HepG2 (cell line): ENCODE results near the gene EPHX1. TPM values are rescaled to one million over a fixed set of nuclear protein-coding genes. Genes with fewer than 3 reads are reported as not detected.

Experiments used
- ATAC-seq: fragments of 200-7000 bp; cut with Tn5 transposase; 3 replicates; pipeline ENCODE4 v1.9.1; 2020; ENCODE audit warnings: mild to moderate bottlenecking, moderate library complexity
- BruUV-seq: library from RNA; stranded (reverse); fragments of 400-500 nt; replicated peaks from 2 replicates; lab custom pipeline; 2021; lab: Mats Ljungman, UMichigan
- CTCF ChIA-PET: fragments of 300-600 bp; formaldehyde crosslinking; extraction: SDS; loops from one replicate; lab custom pipeline; 2021; ENCODE audit warnings: low total read pairs, inconsistent platforms, low intra/inter-chr PET ratio; lab: Yijun Ruan, JAX
- POLR2A ChIA-PET: fragments of 350-600 bp; sonication (Branson Sonifier 250); formaldehyde crosslinking; loops from one replicate; lab custom pipeline; 2020; ENCODE audit warnings: antibody characterized with exemption, inconsistent platforms; lab: Yijun Ruan, JAX
- DNase-seq: peaks from one replicate; pipeline ENCODE4 v3.0.0-alpha.2; 2015; ENCODE audit warnings: low spot score
- FAIRE-seq: peaks from 3 replicates; lab custom pipeline; 2011; peaks lifted over from hg19 to GRCh38; lab: Jason Lieb, UNC
- H2AFZ ChIP-seq: one replicate; pipeline ENCODE4 v1.6.1; 2011; ENCODE audit warnings: low read length, inconsistent platforms
- H3K27ac ChIP-seq: fragments of 300-600 bp; 3 replicates; pipeline ENCODE4 v1.8.0; 2011; ENCODE audit warnings: mixed run types, mild to moderate bottlenecking, mixed read lengths, low read length, inconsistent platforms; ENCODE audit not compliant: insufficient read depth; ENCODE audit errors: extremely low read length
- H3K27me3 ChIP-seq, 2 experiments: fragments of 200-600 bp in 1 of 2; 2 replicates in 1 of 2; 3 replicates in 1 of 2; pipeline versions ENCODE4 v1.6.0 to v1.8.0; 2011; ENCODE audit warnings: low read length in 2 of 2, mild to moderate bottlenecking in 2 of 2, moderate library complexity in 2 of 2, inconsistent platforms in 1 of 2; ENCODE audit not compliant: insufficient read depth in 2 of 2, control insufficient read depth in 1 of 2
- H3K36me3 ChIP-seq, 2 experiments: fragments of 200-600 bp in 1 of 2; replicated peaks in 1 of 2; 2 replicates in 1 of 2; 3 replicates in 1 of 2; pipeline versions ENCODE4 v1.5.1 to v1.8.0; 2011; ENCODE audit warnings: low read length in 2 of 2, inconsistent platforms in 1 of 2; ENCODE audit not compliant: insufficient read depth in 2 of 2, control insufficient read depth in 1 of 2
- H3K4me1 ChIP-seq: 2 replicates; pipeline ENCODE4 v1.5.1; 2012; ENCODE audit warnings: low read length, inconsistent platforms; ENCODE audit not compliant: insufficient read depth
- H3K4me2 ChIP-seq: 2 replicates; pipeline ENCODE4 v1.6.0; 2011; ENCODE audit warnings: low read depth, low read length, inconsistent platforms
- H3K4me3 ChIP-seq, 3 experiments: fragments of 200-600 bp in 1 of 3; sonication (generic), shearing (Covaris generic) in 1 of 3; replicated peaks in 1 of 3; 2 replicates each; pipeline ENCODE4 v1.5.1; 2011 to 2016; ENCODE audit warnings: low read length in 3 of 3, inconsistent platforms in 2 of 3, low read depth in 2 of 3, mild to moderate bottlenecking in 2 of 3, control low read depth in 1 of 3, mixed read lengths in 1 of 3; ENCODE audit not compliant: insufficient read depth in 1 of 3
- H3K79me2 ChIP-seq: one replicate; pipeline ENCODE4 v1.6.1; 2011; ENCODE audit warnings: low read length, inconsistent platforms; ENCODE audit not compliant: insufficient read depth
- H3K9ac ChIP-seq: 2 replicates; pipeline ENCODE4 v1.6.0; 2011; ENCODE audit warnings: mild to moderate bottlenecking, low read depth, low read length, inconsistent platforms; ENCODE audit not compliant: insufficient read depth
- H3K9me3 ChIP-seq: 2 replicates; pipeline ENCODE4 v1.5.1; 2012; ENCODE audit warnings: mild to moderate bottlenecking, low read length
- H4K20me1 ChIP-seq: 2 replicates; pipeline ENCODE4 v1.6.0; 2011; ENCODE audit warnings: inconsistent platforms, mild to moderate bottlenecking, low read length, moderate library complexity; ENCODE audit not compliant: insufficient read depth
- ASH2L ChIP-seq: fragments of 300-600, 200-600 bp; sonication (generic); IDR thresholded peaks from 2 replicates; pipeline ENCODE4 v1.7.0; 2017; ENCODE audit warnings: low read depth, mild to moderate bottlenecking, moderate library complexity, mixed read lengths, low read length; ENCODE audit not compliant: insufficient read length
- BRD4 ChIP-seq: sonication (generic); formaldehyde crosslinking; IDR thresholded peaks from 2 replicates; pipeline ENCODE4 v1.4.0; 2020; ENCODE audit warnings: missing genetic modification reagents
- ERF ChIP-seq: IDR thresholded peaks from 2 replicates; pipeline ENCODE4 v1.6.1; 2018; ENCODE audit warnings: missing biosample characterization, missing genetic modification reagents
- FOXA1 ChIP-seq, 2 experiments: fragments of 450-650 bp in 1 of 2; sonication (generic) in 1 of 2; formaldehyde crosslinking in 1 of 2; IDR thresholded peaks; 2 replicates each; pipeline versions ENCODE4 v1.4.0 to v1.6.1; 2016 to 2020; ENCODE audit warnings: missing genetic modification reagents in 1 of 2
- FOXO1 ChIP-seq: sonication (generic); formaldehyde crosslinking; IDR thresholded peaks from 2 replicates; pipeline ENCODE4 v1.4.0; 2020; ENCODE audit warnings: missing genetic modification reagents
- HNRNPL ChIP-seq: fragments of 200-400 bp; formaldehyde crosslinking; IDR thresholded peaks from 2 replicates; pipeline ENCODE4 v1.6.1; 2017; ENCODE audit warnings: mild to moderate bottlenecking, low read depth, low read length
- HNRNPLL ChIP-seq: fragments of 200-400 bp; formaldehyde crosslinking; IDR thresholded peaks from 2 replicates; pipeline ENCODE4 v1.6.1; 2017; ENCODE audit warnings: mild to moderate bottlenecking, low read depth, low read length; ENCODE audit not compliant: poor library complexity, severe bottlenecking
- MTA3 ChIP-seq: sonication (generic); formaldehyde crosslinking; IDR thresholded peaks from 2 replicates; pipeline ENCODE4 v1.4.0; 2020; ENCODE audit warnings: missing genetic modification reagents
- NCOR1 ChIP-seq: fragments of 200-600 bp; sonication (generic); IDR thresholded peaks from 2 replicates; pipeline ENCODE4 v1.7.0; 2017; ENCODE audit warnings: antibody characterized with exemption, low read length, borderline replicate concordance
- NR2F6 ChIP-seq, 2 experiments: IDR thresholded peaks; 2 replicates each; pipeline ENCODE4 v1.6.1; 2016; ENCODE audit warnings: antibody characterized with exemption in 1 of 2, mild to moderate bottlenecking in 1 of 2
- RCOR2 ChIP-seq: IDR thresholded peaks from 2 replicates; pipeline ENCODE4 v1.6.1; 2016; ENCODE audit warnings: missing biosample characterization, missing genetic modification reagents
- SIX1 ChIP-seq: sonication (generic); formaldehyde crosslinking; IDR thresholded peaks from 2 replicates; pipeline ENCODE4 v1.4.0; 2020; ENCODE audit warnings: missing genetic modification reagents, borderline replicate concordance
- TEAD2 ChIP-seq: sonication (generic); formaldehyde crosslinking; IDR thresholded peaks from 2 replicates; pipeline ENCODE4 v1.9.0; 2021; ENCODE audit warnings: missing genetic modification reagents
- ZFP41 ChIP-seq: sonication (generic); formaldehyde crosslinking; IDR thresholded peaks from 2 replicates; pipeline ENCODE4 v1.4.0; 2020; ENCODE audit warnings: mild to moderate bottlenecking, missing genetic modification reagents, borderline replicate concordance
- ZFX ChIP-seq: sonication (generic); formaldehyde crosslinking; IDR thresholded peaks from 2 replicates; pipeline ENCODE4 v1.4.0; 2020; ENCODE audit warnings: mild to moderate bottlenecking, low read depth, missing genetic modification reagents, moderate library complexity
- ZMYM4 ChIP-seq: sonication (generic); formaldehyde crosslinking; IDR thresholded peaks from 2 replicates; pipeline ENCODE4 v1.8.1; 2023; ENCODE audit warnings: mild to moderate bottlenecking, missing genetic modification reagents
- WGBS: methylation state at CpG from one replicate; pipeline ENCODE4 v1.1.6; 2017; ENCODE audit warnings: low lambda C conversion rate; 5-methylcytosine and 5-hydroxymethylcytosine counted together
- in situ Hi-C: cut with HindIII; loops from 2 replicates; pipeline ENCODE4 v1.10.0; 2017; ENCODE audit warnings: low pct_unique_long_range_greater_than_20kb; ENCODE audit not compliant: extremely low pct_ligation_motif_present
- intact Hi-C: fragments of 100-400 bp; cut with micrococcal nuclease; formaldehyde crosslinking; loops from one replicate; pipeline ENCODE4 v1.10.0; 2022; ENCODE audit not compliant: unreplicated experiment
- polyA plus RNA-seq, 8 experiments: library from polyadenylated mRNA; depleted of rRNA in 3 of 8; stranded (reverse) in 7 of 8; unstranded in 1 of 8; fragments of >200 nt; fragmentation: Illumina TruSeq in 4 of 8; extraction: Trizol in 4 of 8; gene quantifications; 2 replicates each; pipeline versions ENCODE4 v1.2.1 to v1.2.3, GENCODE V29; 2011 to 2016; ENCODE audit warnings: low read depth in 4 of 8, missing spikeins in 1 of 8, mixed read lengths in 1 of 8; ENCODE audit not compliant: insufficient read depth in 1 of 8
- total RNA-seq, 5 experiments: library from RNA; depleted of rRNA; stranded (reverse); fragments of >200 nt; fragmentation: Illumina TruSeq; extraction: Trizol; gene quantifications; 2 replicates each; pipeline ENCODE4 v1.2.3, GENCODE V29; 2016; ENCODE audit warnings: low read depth in 1 of 5
- TF ChIP-seq, protein P1 (sequence below): sonication (generic); formaldehyde crosslinking; IDR thresholded peaks from 2 replicates; pipeline ENCODE4 v1.4.0; 2020; ENCODE audit warnings: mild to moderate bottlenecking, low read depth, missing genetic modification reagents
- TF ChIP-seq, protein P2 (sequence below): sonication (generic); formaldehyde crosslinking; IDR thresholded peaks from 2 replicates; pipeline ENCODE4 v1.5.1; 2020; ENCODE audit warnings: mild to moderate bottlenecking, missing genetic modification reagents, moderate library complexity
- TF ChIP-seq, protein P3 (sequence below): sonication (generic); formaldehyde crosslinking; IDR thresholded peaks from 2 replicates; pipeline ENCODE4 v1.9.0; 2021; ENCODE audit warnings: missing genetic modification reagents, borderline replicate concordance

The EPHX1 gene
- total and polyA plus RNA-seq, 2 of the 13 experiments (the other 11 are each of a cell fraction or from before 2014, with no cell fraction given) = 27.7 to 36.5 TPM

GRCh38 chr1:225886159-225887029 is 76.5 kb downstream of the EPHX1 start:
- Histone ChIP-seq H3K9ac (peak overlapping the region; percentile 43; the same call in 1 of the 2 replicates), H3K36me3 (no peaks in the 10 kb centered on the region), H2AFZ (no peak overlapping the region), H4K20me1 (no peaks in the 10 kb centered on the region), H3K27me3 (no peaks in the 10 kb centered on the region; a peak in 1 of 5 replicates), H3K4me2 (peak overlapping the region; percentile 86), H3K79me2 (peaks cover 4% of the 10 kb centered on the region), H3K4me1 (peaks cover 69% of the 10 kb centered on the region), H3K9me3 (no peaks in the 10 kb centered on the region), H3K4me3 (peak overlapping the region in 1 of 3 experiments; percentile 52; a peak in 2 of 6 replicates), H3K27ac (peak overlapping the region; percentile 55)
- DNase-seq (peak; percentile 78), ATAC-seq (peak; percentile 20; the same call in 1 of the 3 replicates), FAIRE-seq (peak; percentile 39)
- CTCF ChIA-PET = no interaction called here
- BruUV-seq = no TSS peak
- intact Hi-C loops = loop anchor here (10.0 kb wide), 1 partner anchor 88 kb away; no protein-coding TSS in a partner anchor
- in situ Hi-C loops = no loop called here
- 34% methylated on average over 2 of the region's 19 CpGs for WGBS
- POLR2A ChIA-PET = interaction anchor here (0.7 to 1.0 kb wide), 2 partner anchors 8 to 11 kb away, joined by 3 read pairs; no protein-coding TSS in a partner anchor
- no peak for TF ChIP-seq ZMYM4
- peak; percentile 79; the same call in 1 of the 2 replicates for TF ChIP-seq HNRNPL
- TF ChIP-seq ASH2L = peak; percentile 18
- TF ChIP-seq SIX1 (CRISPR knock-in tag) = peak; percentile 74; the same call in 1 of the 2 replicates
- TF ChIP-seq ZFX (CRISPR knock-in tag) = 0 out of 2 replicates have a peak, but pooled peaks have one; percentile 30
- TF ChIP-seq HNRNPLL = peak; percentile 16
- no peak for TF ChIP-seq TEAD2 (CRISPR knock-in tag)
- TF ChIP-seq, protein P1, sequence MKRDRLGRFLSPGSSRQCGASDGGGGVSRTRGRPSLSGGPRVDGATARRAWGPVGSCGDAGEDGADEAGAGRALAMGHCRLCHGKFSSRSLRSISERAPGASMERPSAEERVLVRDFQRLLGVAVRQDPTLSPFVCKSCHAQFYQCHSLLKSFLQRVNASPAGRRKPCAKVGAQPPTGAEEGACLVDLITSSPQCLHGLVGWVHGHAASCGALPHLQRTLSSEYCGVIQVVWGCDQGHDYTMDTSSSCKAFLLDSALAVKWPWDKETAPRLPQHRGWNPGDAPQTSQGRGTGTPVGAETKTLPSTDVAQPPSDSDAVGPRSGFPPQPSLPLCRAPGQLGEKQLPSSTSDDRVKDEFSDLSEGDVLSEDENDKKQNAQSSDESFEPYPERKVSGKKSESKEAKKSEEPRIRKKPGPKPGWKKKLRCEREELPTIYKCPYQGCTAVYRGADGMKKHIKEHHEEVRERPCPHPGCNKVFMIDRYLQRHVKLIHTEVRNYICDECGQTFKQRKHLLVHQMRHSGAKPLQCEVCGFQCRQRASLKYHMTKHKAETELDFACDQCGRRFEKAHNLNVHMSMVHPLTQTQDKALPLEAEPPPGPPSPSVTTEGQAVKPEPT (CRISPR knock-in tag) = no peak
- no peak for TF ChIP-seq MTA3 (CRISPR knock-in tag)
- no peak for TF ChIP-seq ZFP41 (CRISPR knock-in tag)
- peak; percentile 50; the same call in 1 of the 2 replicates for TF ChIP-seq NCOR1
- peak; percentile 53 for TF ChIP-seq NR2F6 (IDR thresholded peaks at IDR 0.05)
- peak; percentile 81; the same call in 1 of the 2 replicates for TF ChIP-seq NR2F6 (CRISPR knock-in tag; IDR thresholded peaks at IDR 0.05)
- TF ChIP-seq, protein P2, sequence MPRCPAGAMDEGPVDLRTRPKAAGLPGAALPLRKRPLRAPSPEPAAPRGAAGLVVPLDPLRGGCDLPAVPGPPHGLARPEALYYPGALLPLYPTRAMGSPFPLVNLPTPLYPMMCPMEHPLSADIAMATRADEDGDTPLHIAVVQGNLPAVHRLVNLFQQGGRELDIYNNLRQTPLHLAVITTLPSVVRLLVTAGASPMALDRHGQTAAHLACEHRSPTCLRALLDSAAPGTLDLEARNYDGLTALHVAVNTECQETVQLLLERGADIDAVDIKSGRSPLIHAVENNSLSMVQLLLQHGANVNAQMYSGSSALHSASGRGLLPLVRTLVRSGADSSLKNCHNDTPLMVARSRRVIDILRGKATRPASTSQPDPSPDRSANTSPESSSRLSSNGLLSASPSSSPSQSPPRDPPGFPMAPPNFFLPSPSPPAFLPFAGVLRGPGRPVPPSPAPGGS (CRISPR knock-in tag) = no peak
- no peak for TF ChIP-seq FOXA1 (IDR thresholded peaks at IDR 0.05)
- peak; percentile 74 for TF ChIP-seq FOXA1 (CRISPR knock-in tag; IDR thresholded peaks at IDR 0.05)
- peak; percentile 23; the same call in 1 of the 2 replicates for TF ChIP-seq FOXO1 (CRISPR knock-in tag)
- TF ChIP-seq, protein P3, sequence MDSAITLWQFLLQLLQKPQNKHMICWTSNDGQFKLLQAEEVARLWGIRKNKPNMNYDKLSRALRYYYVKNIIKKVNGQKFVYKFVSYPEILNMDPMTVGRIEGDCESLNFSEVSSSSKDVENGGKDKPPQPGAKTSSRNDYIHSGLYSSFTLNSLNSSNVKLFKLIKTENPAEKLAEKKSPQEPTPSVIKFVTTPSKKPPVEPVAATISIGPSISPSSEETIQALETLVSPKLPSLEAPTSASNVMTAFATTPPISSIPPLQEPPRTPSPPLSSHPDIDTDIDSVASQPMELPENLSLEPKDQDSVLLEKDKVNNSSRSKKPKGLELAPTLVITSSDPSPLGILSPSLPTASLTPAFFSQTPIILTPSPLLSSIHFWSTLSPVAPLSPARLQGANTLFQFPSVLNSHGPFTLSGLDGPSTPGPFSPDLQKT (CRISPR knock-in tag) = no peak
- TF ChIP-seq RCOR2 (CRISPR knock-in tag) = 0 out of 2 replicates have a peak, but pooled peaks have one; percentile 29
- no peak for TF ChIP-seq BRD4 (CRISPR knock-in tag)
- no peak; the same call in 1 of the 2 replicates for TF ChIP-seq ERF (CRISPR knock-in tag)
